Panc1 (cell line): ENCODE results near the gene TIAL1. TPM values are rescaled to one million over a fixed set of nuclear protein-coding genes. Genes with fewer than 3 reads are reported as not detected.

Experiments
- ATAC-seq: fragments of 200-7000 bp; cut with Tn5 transposase; 2 replicates; pipeline ENCODE4 v1.9.1; 2020; ENCODE audit warnings: mild to moderate bottlenecking, moderate library complexity
- BruUV-seq: library from RNA; stranded (reverse); fragments of 400-500 nt; replicated peaks from 2 replicates; lab custom pipeline; 2021; lab: Mats Ljungman, UMichigan
- CTCF ChIA-PET: fragments of 300-600 bp; sonication (Branson Sonifier 250); formaldehyde crosslinking; loops from one replicate; lab custom pipeline; 2022; ENCODE audit warnings: antibody characterized with exemption; lab: Charles Lee
- POLR2A ChIA-PET: fragments of 300-600 bp; sonication (Branson Sonifier 250); formaldehyde crosslinking; loops from one replicate; lab custom pipeline; 2022; ENCODE audit warnings: antibody characterized with exemption; lab: Charles Lee
- DNase-seq: peaks from one replicate; pipeline ENCODE4 v3.0.0-alpha.2; 2010; ENCODE audit warnings: low read depth, low spot score
- H3K27ac ChIP-seq: 2 replicates; pipeline ENCODE4 v1.5.1; 2011; ENCODE audit warnings: mild to moderate bottlenecking, low read length, inconsistent platforms
- H3K27me3 ChIP-seq: fragments of 200-500 bp; sonication (Bioruptor generic); 2 replicates; pipeline ENCODE4 v1.6.0; 2014; ENCODE audit warnings: low read length, inconsistent platforms; ENCODE audit not compliant: control insufficient read depth, insufficient read depth
- H3K36me3 ChIP-seq: fragments of 200-500 bp; sonication (Bioruptor generic); 2 replicates; pipeline ENCODE4 v1.5.1; 2014; ENCODE audit warnings: inconsistent platforms, mild to moderate bottlenecking, low read length, moderate library complexity; ENCODE audit not compliant: control insufficient read depth, insufficient read depth
- H3K4me1 ChIP-seq: 2 replicates; pipeline ENCODE4 v1.5.1; 2011; ENCODE audit warnings: inconsistent platforms, mild to moderate bottlenecking, low read length, moderate library complexity; ENCODE audit not compliant: control insufficient read depth, insufficient read depth
- H3K4me3 ChIP-seq, 2 experiments: 2 replicates each; pipeline ENCODE4 v1.5.1; 2011 to 2012; ENCODE audit warnings: low read depth in 2 of 2, low read length in 2 of 2, mild to moderate bottlenecking in 2 of 2, inconsistent platforms in 1 of 2, moderate library complexity in 1 of 2
- H3K9me3 ChIP-seq: fragments of 200-500 bp; sonication (Bioruptor generic); 2 replicates; pipeline ENCODE4 v1.5.1; 2014; ENCODE audit warnings: low read depth, mild to moderate bottlenecking, inconsistent platforms, low read length, moderate library complexity; ENCODE audit not compliant: control insufficient read depth, insufficient read depth
- CTCF ChIP-seq: fragments of 450-650 bp; IDR thresholded peaks from 2 replicates; pipeline ENCODE4 v1.5.1; 2017; ENCODE audit warnings: mild to moderate bottlenecking
- POLR2AphosphoS5 ChIP-seq: IDR thresholded peaks from 2 replicates; pipeline ENCODE4 v1.6.1; 2012; ENCODE audit warnings: mild to moderate bottlenecking, low read depth, low read length, moderate library complexity
- REST ChIP-seq, 2 experiments: IDR thresholded peaks; 2 replicates each; pipeline ENCODE4 v1.6.1; 2011 to 2012; ENCODE audit warnings: low read depth in 2 of 2, control low read depth in 1 of 2, low read length in 1 of 2, mild to moderate bottlenecking in 1 of 2, moderate library complexity in 1 of 2; ENCODE audit not compliant: insufficient read depth in 1 of 2
- SIN3A ChIP-seq: IDR thresholded peaks from 2 replicates; pipeline ENCODE4 v1.6.1; 2012; ENCODE audit warnings: low read depth, mild to moderate bottlenecking, low read length, moderate library complexity, borderline replicate concordance; ENCODE audit not compliant: insufficient read depth
- TCF7L2 ChIP-seq: IDR thresholded peaks from 2 replicates; pipeline ENCODE4 v1.6.1; 2011; ENCODE audit warnings: mild to moderate bottlenecking, low read depth, low read length, inconsistent platforms
- in situ Hi-C: cut with HindIII; loops from 2 replicates; pipeline ENCODE4 v1.10.0; 2016; ENCODE audit warnings: low sequenced_read_pairs, low pct_unique_long_range_greater_than_20kb
- intact Hi-C: fragments of 100-400 bp; cut with micrococcal nuclease; formaldehyde crosslinking; loops from one replicate; pipeline ENCODE4 v1.10.0; 2022; ENCODE audit not compliant: unreplicated experiment
- total RNA-seq: library from RNA; stranded (reverse); gene quantifications from one replicate; pipeline ENCODE4 v1.2.1, GENCODE V29; 2021; ENCODE audit not compliant: unreplicated experiment

Gene TIAL1
- total RNA-seq, 1 experiment from 2014 or later: 236 TPM

GRCh38 chr10:119614686-119615085, 17.9 kb upstream of the TIAL1 start:
- POLR2A ChIA-PET: no interaction called here
- CTCF ChIA-PET: no interaction called here
- DNase-seq (no peak), ATAC-seq (no peak)
- Histone ChIP-seq H3K4me3 (no peak overlapping the region), H3K27me3 (no peaks in the 10 kb centered on the region), H3K9me3 (no peaks in the 10 kb centered on the region), H3K27ac (no peak overlapping the region), H3K4me1 (peaks cover 4% of the 10 kb centered on the region; the same call in 1 of the 2 replicates), H3K36me3 (no peaks in the 10 kb centered on the region)
- intact Hi-C loops: no loop called here
- in situ Hi-C loops: no loop called here
- no peak for TF ChIP-seq CTCF
- TF ChIP-seq SIN3A: no peak
- TF ChIP-seq POLR2AphosphoS5: no peak
- TF ChIP-seq TCF7L2: no peak
- no peak for TF ChIP-seq REST (IDR thresholded peaks at IDR 0.05; ENCODE audit: insufficient read depth in 1 of 2, low read depth in 2 of 2, low read length in 1 of 2)
- no TSS peak for BruUV-seq

GRCh38 chr10:119613741-119614140, 17.0 kb upstream of the TIAL1 start:
- in situ Hi-C loops: no loop called here
- H3K4me3 ChIP-seq: no peak overlapping the region
- H3K4me1 ChIP-seq: peaks cover 5% of the 10 kb centered on the region
- no peak overlapping the region for H3K27ac ChIP-seq
- CTCF ChIA-PET: no interaction called here
- H3K9me3 ChIP-seq: no peaks in the 10 kb centered on the region
- no peak for ATAC-seq
- POLR2A ChIA-PET: no interaction called here
- intact Hi-C loops: no loop called here
- H3K36me3 ChIP-seq: no peaks in the 10 kb centered on the region
- H3K27me3 ChIP-seq: no peaks in the 10 kb centered on the region
- BruUV-seq: no TSS peak
- TF ChIP-seq SIN3A (no peak), REST (IDR thresholded peaks at IDR 0.05; ENCODE audit: insufficient read depth in 1 of 2, low read depth in 2 of 2, low read length in 1 of 2) (no peak), POLR2AphosphoS5 (no peak), CTCF (no peak), TCF7L2 (no peak)
- no peak for DNase-seq
